Mesendoderm (in vitro differentiated cells): Measurements from ENCODE around the gene MACROD2.
A peak's percentile ranks its signal among the peaks of the same experiment; 100 is the strongest.

Experiments used
- DNase-seq: peaks from one replicate; pipeline ENCODE4 v3.0.0; 2013
- H2AK5ac ChIP-seq: 2 replicates; pipeline ENCODE4 v1.6.1; 2013; ENCODE audit warnings: low read length, inconsistent platforms
- H2BK120ac ChIP-seq: 2 replicates; pipeline ENCODE4 v1.6.1; 2013; ENCODE audit warnings: low read depth, mild to moderate bottlenecking, low read length, moderate library complexity, mixed read lengths
- H2BK15ac ChIP-seq: replicated peaks from 2 replicates; pipeline ENCODE4 v1.6.1; 2013; ENCODE audit warnings: low read depth, mild to moderate bottlenecking, moderate library complexity
- H2BK5ac ChIP-seq: 2 replicates; pipeline ENCODE4 v1.6.1; 2013; ENCODE audit warnings: low read length, inconsistent platforms
- H3K18ac ChIP-seq: 2 replicates; pipeline ENCODE4 v1.6.1; 2013; ENCODE audit warnings: mild to moderate bottlenecking, low read length, mixed read lengths
- H3K23ac ChIP-seq: one replicate; pipeline ENCODE4 v1.6.1; 2013; ENCODE audit warnings: low read length
- H3K27ac ChIP-seq: 2 replicates; pipeline ENCODE4 v1.5.1; 2013; ENCODE audit warnings: low read depth, mild to moderate bottlenecking, inconsistent platforms, low read length, moderate library complexity
- H3K27me3 ChIP-seq: 2 replicates; pipeline ENCODE4 v1.6.1; 2013; ENCODE audit warnings: low read length, control low read depth, mild to moderate bottlenecking, inconsistent platforms; ENCODE audit not compliant: insufficient read depth, poor library complexity
- H3K36me3 ChIP-seq: 2 replicates; pipeline ENCODE4 v1.6.1; 2013; ENCODE audit warnings: low read length, inconsistent platforms; ENCODE audit not compliant: control insufficient read depth, insufficient read depth
- H3K4ac ChIP-seq: one replicate; pipeline ENCODE4 v1.6.1; 2013; ENCODE audit warnings: low read depth, mild to moderate bottlenecking, low read length, moderate library complexity
- H3K4me1 ChIP-seq: 2 replicates; pipeline ENCODE4 v1.6.1; 2013; ENCODE audit warnings: low read depth, low read length, inconsistent platforms; ENCODE audit not compliant: control insufficient read depth
- H3K4me2 ChIP-seq: 2 replicates; pipeline ENCODE4 v1.6.1; 2013; ENCODE audit warnings: low read length
- H3K4me3 ChIP-seq: 2 replicates; pipeline ENCODE4 v1.5.1; 2013; ENCODE audit warnings: mild to moderate bottlenecking, low read length
- H3K56ac ChIP-seq: one replicate; pipeline ENCODE4 v1.6.1; 2013; ENCODE audit warnings: low read length
- H3K79me1 ChIP-seq: 2 replicates; pipeline ENCODE4 v1.6.1; 2013; ENCODE audit warnings: low read length, inconsistent platforms
- H3K79me2 ChIP-seq: 2 replicates; pipeline ENCODE4 v1.6.1; 2013; ENCODE audit warnings: mild to moderate bottlenecking, low read length; ENCODE audit not compliant: control insufficient read depth, insufficient read depth
- H3K9ac ChIP-seq: 2 replicates; pipeline ENCODE4 v1.6.1; 2013; ENCODE audit warnings: low read length, inconsistent platforms
- H4K5ac ChIP-seq: one replicate; pipeline ENCODE4 v1.6.1; 2013; ENCODE audit warnings: low read length
- H4K8ac ChIP-seq: one replicate; pipeline ENCODE4 v1.6.1; 2013; ENCODE audit warnings: low read depth, mild to moderate bottlenecking, control low read depth, low read length, moderate library complexity
- WGBS: extraction: QIAGEN DNeasy Blood & Tissue Kit; methylation state at CpG from one replicate; pipeline ENCODE4 v1.1.7; 2013; ENCODE audit warnings: low lambda C conversion rate, missing lambda C conversion rate; ENCODE audit not compliant: insufficient coverage; ENCODE audit errors: extremely low coverage; 5-methylcytosine and 5-hydroxymethylcytosine counted together

MACROD2 gene

GRCh38 chr20:14355791-14356190 is 360.5 kb downstream of the MACROD2 start:
- peak; percentile 80 for DNase-seq
- Histone ChIP-seq H2BK15ac (no peak overlapping the region), H3K23ac (no peak overlapping the region), H2BK120ac (no peak overlapping the region), H3K4me3 (no peak overlapping the region), H4K8ac (no peak overlapping the region), H4K5ac (no peak overlapping the region), H3K9ac (no peak overlapping the region), H3K4me1 (no peaks in the 10 kb centered on the region), H3K4me2 (no peak overlapping the region), H3K36me3 (no peaks in the 10 kb centered on the region), H3K79me1 (no peaks in the 10 kb centered on the region), H3K18ac (no peak overlapping the region), H3K79me2 (no peaks in the 10 kb centered on the region), H2AK5ac (no peak overlapping the region), H3K4ac (no peak overlapping the region), H2BK5ac (no peak overlapping the region), H3K27ac (no peak overlapping the region), H3K56ac (no peak overlapping the region), H3K27me3 (no peaks in the 10 kb centered on the region)
- no CpG with 5 or more reads among the region's 1 CpG for WGBS

- Histone ChIP-seq H4K5ac (no peak overlapping the region), H3K36me3 (no peaks in the 10 kb centered on the region), H3K4ac (no peak overlapping the region), H3K4me2 (no peak overlapping the region), H2AK5ac (no peak overlapping the region), H2BK120ac (no peak overlapping the region), H2BK5ac (no peak overlapping the region), H3K9ac (no peak overlapping the region), H3K56ac (no peak overlapping the region), H3K4me1 (peaks cover 2% of the 10 kb centered on the region), H3K27ac (no peak overlapping the region), H3K27me3 (no peaks in the 10 kb centered on the region), H3K23ac (no peak overlapping the region), H4K8ac (no peak overlapping the region), H2BK15ac (no peak overlapping the region), H3K79me2 (no peaks in the 10 kb centered on the region), H3K18ac (no peak overlapping the region), H3K79me1 (no peaks in the 10 kb centered on the region), H3K4me3 (no peak overlapping the region)
- DNase-seq = no peak
Measured at GRCh38 chr20:14360416-14360815, 365.1 kb downstream of the MACROD2 start.

GRCh38 chr20:14361509-14362345 is 366.4 kb downstream of the MACROD2 start:
- Histone ChIP-seq H3K4ac (peak overlapping the region; percentile 70), H3K27ac (no peak overlapping the region), H3K36me3 (no peaks in the 10 kb centered on the region), H4K8ac (no peak overlapping the region), H3K23ac (no peak overlapping the region), H3K4me1 (peaks cover 2% of the 10 kb centered on the region), H3K18ac (no peak overlapping the region), H3K4me2 (no peak overlapping the region), H3K9ac (no peak overlapping the region), H2BK15ac (no peak overlapping the region), H2BK5ac (no peak overlapping the region), H3K79me1 (no peaks in the 10 kb centered on the region), H2BK120ac (no peak overlapping the region), H3K27me3 (no peaks in the 10 kb centered on the region), H4K5ac (no peak overlapping the region), H3K4me3 (no peak overlapping the region), H2AK5ac (no peak overlapping the region), H3K79me2 (no peaks in the 10 kb centered on the region), H3K56ac (no peak overlapping the region)
- no CpG with 5 or more reads among the region's 3 CpGs for WGBS
- DNase-seq = no peak

GRCh38 chr20:14374196-14374595 is 378.9 kb downstream of the MACROD2 start:
- Histone ChIP-seq H4K5ac (no peak overlapping the region), H3K56ac (no peak overlapping the region), H4K8ac (no peak overlapping the region), H3K36me3 (no peaks in the 10 kb centered on the region), H3K4me1 (peaks cover 4% of the 10 kb centered on the region), H3K79me1 (no peaks in the 10 kb centered on the region), H2BK15ac (no peak overlapping the region), H3K4me2 (no peak overlapping the region), H3K79me2 (no peaks in the 10 kb centered on the region), H3K27me3 (no peaks in the 10 kb centered on the region), H3K27ac (no peak overlapping the region), H3K18ac (no peak overlapping the region), H3K4ac (no peak overlapping the region), H2BK120ac (no peak overlapping the region), H2AK5ac (no peak overlapping the region), H2BK5ac (no peak overlapping the region), H3K4me3 (no peak overlapping the region), H3K23ac (no peak overlapping the region), H3K9ac (no peak overlapping the region)
- WGBS = no CpG with 5 or more reads among the region's 3 CpGs
- peak; percentile 72 for DNase-seq

GRCh38 chr20:14375416-14375985 is 380.2 kb downstream of the MACROD2 start:
- H3K18ac ChIP-seq = no peak overlapping the region
- H4K5ac ChIP-seq = no peak overlapping the region
- H3K23ac ChIP-seq = no peak overlapping the region
- no peaks in the 10 kb centered on the region for H3K36me3 ChIP-seq
- H3K56ac ChIP-seq = no peak overlapping the region
- no peak overlapping the region for H3K4ac ChIP-seq
- no peak overlapping the region for H3K27ac ChIP-seq
- H2BK120ac ChIP-seq = no peak overlapping the region
- WGBS = no CpG with 5 or more reads among the region's 4 CpGs
- H2BK5ac ChIP-seq = no peak overlapping the region
- H3K4me3 ChIP-seq = no peak overlapping the region
- no peaks in the 10 kb centered on the region for H3K79me1 ChIP-seq
- peak; percentile 15 for DNase-seq
- no peak overlapping the region for H4K8ac ChIP-seq
- H2AK5ac ChIP-seq = no peak overlapping the region
- H2BK15ac ChIP-seq = no peak overlapping the region
- H3K9ac ChIP-seq = no peak overlapping the region
- H3K27me3 ChIP-seq = no peaks in the 10 kb centered on the region
- H3K79me2 ChIP-seq = no peaks in the 10 kb centered on the region
- no peak overlapping the region for H3K4me2 ChIP-seq
- H3K4me1 ChIP-seq = peaks cover 4% of the 10 kb centered on the region

GRCh38 chr20:14378326-14378725 is 383.0 kb downstream of the MACROD2 start:
- peaks cover 4% of the 10 kb centered on the region for H3K4me1 ChIP-seq
- H3K79me2 ChIP-seq = no peaks in the 10 kb centered on the region
- H2BK15ac ChIP-seq = no peak overlapping the region
- H2BK5ac ChIP-seq = no peak overlapping the region
- no peak for DNase-seq
- H3K4ac ChIP-seq = no peak overlapping the region
- H2AK5ac ChIP-seq = no peak overlapping the region
- no peak overlapping the region for H3K18ac ChIP-seq
- no peak overlapping the region for H4K8ac ChIP-seq
- no peak overlapping the region for H3K9ac ChIP-seq
- no peak overlapping the region for H4K5ac ChIP-seq
- no peak overlapping the region for H3K23ac ChIP-seq
- no peak overlapping the region for H3K56ac ChIP-seq
- no peak overlapping the region for H2BK120ac ChIP-seq
- H3K79me1 ChIP-seq = no peaks in the 10 kb centered on the region
- H3K27me3 ChIP-seq = no peaks in the 10 kb centered on the region
- no peaks in the 10 kb centered on the region for H3K36me3 ChIP-seq
- no peak overlapping the region for H3K4me2 ChIP-seq
- no peak overlapping the region for H3K27ac ChIP-seq
- no peak overlapping the region for H3K4me3 ChIP-seq
